SW 1271 (cell line): ENCODE data around the gene AIPL1.
A peak's percentile ranks its signal among the peaks of the same experiment; 100 is the strongest.

Source experiments
- DNase-seq, 2 experiments: peaks; one replicate each; lab custom pipeline; 2025; lab: John Stamatoyannopoulos, UW

The AIPL1 gene

DNA sequence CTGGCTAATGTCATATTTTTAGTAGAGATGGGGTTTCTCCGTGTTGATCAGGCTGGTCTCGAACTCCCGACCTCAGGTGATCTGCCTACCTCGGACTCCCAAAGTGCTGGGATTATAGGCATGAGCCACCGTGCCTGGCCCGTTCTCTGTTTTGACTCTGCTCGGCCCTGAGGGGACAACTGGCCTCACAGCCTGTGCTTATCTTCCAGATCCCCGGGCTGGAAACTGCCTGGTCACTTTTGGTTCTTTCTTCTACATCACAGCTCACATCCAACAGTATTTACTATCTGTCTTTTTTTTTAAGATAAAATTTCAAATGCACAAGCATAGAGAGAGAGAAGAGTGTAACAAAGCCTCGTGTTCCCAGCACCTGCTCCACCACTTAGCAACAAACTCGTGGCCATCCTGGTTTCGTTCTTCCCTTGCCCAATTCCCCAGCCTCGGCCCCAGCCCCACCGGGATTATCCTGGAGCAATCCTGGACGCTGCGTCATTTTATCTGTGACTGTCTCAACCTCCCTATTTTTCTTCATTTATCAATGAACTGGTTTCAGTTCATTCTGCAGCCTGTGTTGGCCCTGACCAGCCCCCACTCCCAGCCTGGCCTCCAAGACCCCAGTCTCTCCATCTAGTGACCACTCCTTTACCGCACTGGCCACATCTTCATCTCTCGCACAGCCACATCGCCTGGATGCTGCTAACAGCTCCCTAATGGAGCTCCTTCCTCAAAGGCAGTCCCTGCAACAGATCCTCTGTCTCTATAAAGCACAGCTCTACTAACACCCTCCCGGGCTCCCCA is 30.5 kb upstream of the AIPL1 start:
- DNase-seq, result no peak

- no peak for DNase-seq
Observed at GRCh38 chr17:6464446-6465041, 29.6 kb upstream of the AIPL1 start.

DNA sequence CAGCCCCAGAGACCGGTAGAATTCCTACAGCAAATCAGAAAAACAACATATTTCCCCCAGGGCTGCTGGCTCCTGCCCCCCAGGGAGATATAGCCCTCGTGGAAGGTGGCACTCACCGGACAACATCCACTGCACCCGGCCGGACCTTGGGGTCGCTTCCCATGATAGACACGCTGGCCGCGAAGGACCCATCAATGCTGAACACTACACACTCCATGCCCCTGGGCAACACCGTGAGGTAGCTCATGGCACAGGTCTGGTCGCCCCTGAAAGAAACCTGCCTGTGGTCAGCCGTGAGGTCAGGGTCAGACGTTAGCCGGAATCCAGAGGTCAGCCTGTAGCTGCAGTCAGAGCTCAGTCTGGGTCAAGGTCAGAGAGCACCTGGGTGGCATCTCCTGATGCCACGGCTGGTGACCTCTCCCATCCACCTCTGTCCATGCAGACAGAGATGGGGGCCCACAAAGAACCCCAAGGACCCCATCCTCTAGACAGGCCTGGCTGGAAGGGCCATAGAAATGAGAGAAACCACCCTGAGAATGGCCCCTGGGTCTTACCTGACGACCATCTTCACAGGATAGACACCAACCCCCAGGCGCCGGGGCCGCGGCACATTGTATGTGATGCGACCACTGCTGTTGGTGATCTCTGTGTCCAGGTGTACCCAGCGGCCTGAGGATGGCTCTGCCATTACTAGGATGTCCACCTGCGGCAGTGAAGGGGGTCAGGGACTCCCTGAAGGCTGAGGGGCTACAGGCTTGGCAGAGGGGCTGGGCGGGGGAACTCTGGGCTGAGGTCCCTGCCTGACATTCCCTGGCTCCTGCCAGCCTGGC is 28.9 kb upstream of the AIPL1 start:
- DNase-seq, result no peak

GRCh38 chr17:6462692-6463091 is 27.8 kb upstream of the AIPL1 start:
- no peak for DNase-seq

GRCh38 chr17:6461792-6462524 is 27.0 kb upstream of the AIPL1 start:
- DNase-seq, result no peak

DNA sequence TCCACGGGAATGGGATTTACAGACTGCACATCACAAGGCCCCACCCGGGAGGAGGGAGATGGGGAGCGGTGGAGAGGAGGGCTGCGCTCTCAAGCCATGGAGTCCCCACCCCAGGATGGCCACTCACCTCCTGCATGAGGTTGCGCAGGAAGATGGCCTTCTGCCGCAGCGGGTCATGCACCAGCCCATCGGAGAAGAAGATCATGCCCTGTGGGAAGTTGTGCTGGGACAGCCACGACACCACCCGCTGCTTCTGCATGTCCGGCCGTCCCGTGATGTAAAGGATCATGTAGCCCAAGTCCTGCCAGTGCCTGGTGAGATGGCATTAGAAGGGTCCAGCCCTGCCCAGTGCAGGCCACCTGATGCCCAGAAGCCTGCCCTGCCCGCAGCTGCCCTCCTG is 26.3 kb upstream of the AIPL1 start:
- DNase-seq, result no peak

GRCh38 chr17:6460531-6461161 is 25.7 kb upstream of the AIPL1 start:
- no peak for DNase-seq

- DNase-seq, result no peak
Observed at GRCh38 chr17:6458460-6458950, 23.6 kb upstream of the AIPL1 start.

- DNase-seq, result no peak
Observed at GRCh38 chr17:6457688-6458459, 23.0 kb upstream of the AIPL1 start.

DNA sequence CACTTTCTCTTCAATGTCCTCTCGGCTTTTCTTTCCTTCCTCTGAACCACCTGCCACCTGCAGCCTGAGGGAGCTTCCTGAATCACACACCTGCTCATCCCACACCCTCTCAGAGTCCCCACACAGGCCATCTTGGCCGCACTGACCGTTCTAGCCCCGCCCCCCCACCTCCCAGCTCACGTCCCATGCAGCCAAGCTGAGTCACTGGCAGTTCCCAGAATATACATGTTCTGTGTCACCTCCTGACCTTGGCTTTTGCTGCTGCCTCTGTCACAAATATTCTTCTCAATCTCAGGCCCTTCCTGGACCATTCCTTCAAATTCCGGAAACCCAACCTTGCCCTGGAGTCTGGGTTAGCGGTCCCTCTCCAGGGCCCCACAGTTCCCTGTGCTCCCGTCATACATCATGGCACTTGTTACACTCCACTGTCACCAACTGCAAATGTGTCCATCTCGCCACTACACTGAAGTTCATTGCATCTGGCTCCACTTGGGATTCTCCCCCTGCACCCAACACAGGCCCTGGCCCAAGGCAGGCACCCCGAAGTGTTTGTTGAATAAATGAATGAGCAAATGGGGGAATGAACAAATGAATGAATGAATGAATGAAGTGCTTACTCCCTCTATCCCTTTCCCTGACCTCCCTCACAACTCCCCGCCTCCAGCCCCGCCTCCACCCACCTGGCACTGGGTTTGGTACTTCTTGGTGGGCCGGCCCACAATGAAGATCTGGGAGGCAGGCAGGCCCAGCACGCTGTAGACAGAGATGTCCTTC is 22.2 kb upstream of the AIPL1 start:
- peak; percentile 35 to 55 for DNase-seq

GRCh38 chr17:6456321-6456720 is 21.4 kb upstream of the AIPL1 start:
- no peak for DNase-seq

- DNase-seq, result no peak
Observed at GRCh38 chr17:6455321-6455705, 20.4 kb upstream of the AIPL1 start.

DNA sequence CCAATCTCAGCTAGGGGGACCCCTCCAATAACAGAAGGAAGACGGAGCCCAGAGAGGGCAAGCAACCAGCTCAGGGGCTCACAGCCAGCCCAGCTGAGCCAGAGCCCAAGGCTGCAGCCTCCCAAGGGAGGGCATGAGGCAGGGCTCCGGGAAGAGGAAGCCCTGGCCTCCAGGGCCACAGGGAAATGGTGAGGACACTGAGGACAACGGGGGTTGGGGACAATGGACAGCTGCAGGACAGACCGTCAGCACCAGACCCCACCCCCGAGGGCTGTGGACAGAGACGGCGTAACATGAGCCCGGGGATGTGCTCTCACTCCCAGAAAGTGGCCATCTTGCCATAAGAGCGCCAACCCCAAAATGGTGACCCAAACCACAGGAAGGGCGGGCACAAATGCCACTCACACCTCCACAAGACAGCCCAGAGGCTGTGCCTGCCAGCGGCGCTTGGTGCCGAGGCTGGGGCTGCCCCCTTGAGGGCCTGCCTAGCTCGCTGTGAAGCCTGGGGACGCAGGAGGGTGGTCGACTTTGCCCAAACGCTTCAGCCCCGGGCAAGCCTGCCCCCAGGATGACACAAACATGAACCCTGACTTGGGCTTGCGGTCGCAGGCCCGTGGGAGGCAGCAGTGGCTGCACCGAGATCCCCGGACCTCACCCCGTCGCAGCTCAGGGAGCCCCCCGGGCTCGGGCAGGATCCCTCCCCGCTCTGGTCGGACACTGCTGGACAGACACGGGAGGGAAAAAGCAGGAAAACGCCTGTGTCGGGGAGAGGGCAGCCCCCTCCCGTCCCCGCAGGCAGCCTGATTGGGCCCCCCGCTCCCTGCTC is 19.8 kb upstream of the AIPL1 start:
- no peak for DNase-seq

GRCh38 chr17:6453279-6454024 is 18.5 kb upstream of the AIPL1 start:
- DNase-seq, result no peak

GRCh38 chr17:6452471-6453266 is 17.7 kb upstream of the AIPL1 start:
- no peak for DNase-seq

- no peak for DNase-seq
Observed at GRCh38 chr17:6450926-6451832, 16.3 kb upstream of the AIPL1 start.
